ENCODE results near the gene CD300LG.

Gene CD300LG

GRCh38 chr17:43909537-43910231, 62.7 kb downstream of the CD300LG start:
- DNase-seq, result no peak

DNA sequence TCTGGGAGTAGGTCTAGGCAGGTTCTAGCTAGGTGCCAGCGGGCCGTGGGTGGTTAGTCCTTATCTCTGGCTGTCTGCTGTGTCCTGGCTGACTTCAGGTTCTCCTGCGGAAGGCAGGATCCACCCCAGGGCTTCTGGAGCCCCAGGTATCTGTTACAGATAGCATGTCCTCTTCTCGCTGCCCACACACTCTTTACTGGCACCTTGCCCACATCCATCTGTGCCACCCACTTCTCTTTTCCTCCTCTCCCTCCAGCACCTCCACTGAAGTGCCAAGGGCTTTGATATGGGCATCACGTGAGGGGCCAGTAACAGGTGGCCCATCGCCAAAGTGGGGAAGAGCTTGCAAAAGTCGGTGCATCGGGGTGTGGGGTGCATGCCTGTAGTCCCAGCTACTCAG, 64.9 kb downstream of the CD300LG start:
- DNase-seq, result no peak

GRCh38 chr17:43912635-43913304, 65.8 kb downstream of the CD300LG start:
- no peak for DNase-seq
